Mucosa of rectum (tissue), 2 donors: Measurements from ENCODE around the gene SEC23A.
"Not testable (repeated sequence)": the region's sequence is repeated elsewhere in the genome, so short reads cannot be mapped to it uniquely, and the experiment has no call there.

ENCODE experiments used
- H3K27ac ChIP-seq, 2 donors: one replicate each; pipeline ENCODE4 v1.7.0; 2013; ENCODE audit warnings: inconsistent platforms in 2 of 2, low read depth in 2 of 2, low read length in 2 of 2
- H3K27me3 ChIP-seq, 2 donors: one replicate each; pipeline ENCODE4 v1.7.0; 2013; ENCODE audit warnings: low read length in 2 of 2; ENCODE audit not compliant: control insufficient read depth in 2 of 2, insufficient read depth in 2 of 2
- H3K36me3 ChIP-seq, 2 donors: one replicate each; pipeline ENCODE4 v1.7.0; 2013; ENCODE audit warnings: low read length in 2 of 2; ENCODE audit not compliant: control insufficient read depth in 2 of 2, insufficient read depth in 2 of 2
- H3K4me1 ChIP-seq, 2 donors: one replicate each; pipeline ENCODE4 v1.7.0; 2013; ENCODE audit warnings: low read length in 2 of 2, mild to moderate bottlenecking in 1 of 2; ENCODE audit not compliant: control insufficient read depth in 2 of 2, insufficient read depth in 2 of 2
- H3K4me3 ChIP-seq, 2 donors: one replicate each; pipeline ENCODE4 v1.7.0; 2013; ENCODE audit warnings: low read length in 2 of 2
- H3K9ac ChIP-seq, 2 donors: one replicate each; pipeline ENCODE4 v1.7.0; 2013; ENCODE audit warnings: low read length in 2 of 2, low read depth in 1 of 2, mild to moderate bottlenecking in 1 of 2
- H3K9me3 ChIP-seq, 2 donors: one replicate each; pipeline ENCODE4 v1.7.0; 2013; ENCODE audit warnings: low read length in 2 of 2; ENCODE audit not compliant: control insufficient read depth in 2 of 2
- donor health status: healthy.
- donor health status: Normal muscosa, but diverticular disease.

The SEC23A gene

GRCh38 chr14:39102969-39103957 lies at the start of gene SEC23A:
Gene SEC23A (minus strand): TSS chr14:39103235. CDS start chr14:39096118, 7,117 bp downstream.
- no peaks in the 10 kb centered on the region for H3K27me3 ChIP-seq
- no peaks in the 10 kb centered on the region for H3K9me3 ChIP-seq
- peak within 1 kb of the TSS; percentile 96 to 98 for H3K9ac ChIP-seq
- peak within 1 kb of the TSS; percentile 99 for H3K27ac ChIP-seq
- peaks cover 16 to 19% of the 10 kb centered on the region in 2 donors for H3K4me1 ChIP-seq
- H3K4me3 ChIP-seq, result peak within 1 kb of the TSS; percentile 90 to 97
- peaks cover 0 to 3% of the 10 kb centered on the region in 2 donors for H3K36me3 ChIP-seq

DNA sequence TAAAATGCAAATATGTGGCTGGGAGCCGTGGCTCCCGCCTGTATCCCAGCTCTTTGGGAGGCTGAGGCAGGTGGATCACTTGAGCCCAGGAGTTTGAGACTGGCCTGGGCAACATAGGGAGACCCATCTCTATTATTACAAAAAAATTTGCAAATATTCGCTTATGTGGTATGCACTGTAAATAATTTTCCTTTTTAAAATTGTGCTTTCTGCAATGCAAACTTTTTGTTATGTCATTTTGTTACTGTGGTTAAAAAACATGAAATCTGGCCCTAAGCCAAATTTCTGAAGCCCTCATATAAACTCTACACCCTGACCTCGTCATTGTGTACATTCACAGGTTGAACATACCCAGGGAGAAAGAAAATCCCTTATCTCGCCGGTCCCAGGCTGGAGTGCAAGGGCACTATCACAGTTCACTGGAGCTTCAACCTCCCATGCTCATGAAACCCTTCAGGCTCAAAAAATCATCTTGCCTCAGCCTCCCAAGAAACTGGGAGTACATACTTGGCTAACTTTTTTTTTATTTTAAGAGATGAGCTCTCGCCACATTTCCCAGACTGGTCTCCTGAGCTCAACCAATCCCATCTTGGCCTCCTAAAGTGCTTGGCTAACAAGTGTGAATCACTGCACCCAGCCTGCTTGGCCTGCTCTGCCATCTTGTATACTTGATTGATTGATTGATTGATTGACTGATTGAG lies 42.4 kb upstream of the SEC23A start:
- peaks cover 20% of the 10 kb centered on the region in 2 donors for H3K36me3 ChIP-seq
- no peak overlapping the region for H3K27ac ChIP-seq
- no peak overlapping the region for H3K9ac ChIP-seq
- H3K27me3 ChIP-seq, result no peaks in the 10 kb centered on the region
- no peak overlapping the region for H3K4me3 ChIP-seq
- H3K4me1 ChIP-seq, result no peaks in the 10 kb centered on the region
- no peaks in the 10 kb centered on the region for H3K9me3 ChIP-seq

- not testable (repeated sequence) for H3K4me3 ChIP-seq, H3K27me3 ChIP-seq, H3K9ac ChIP-seq, H3K36me3 ChIP-seq, H3K4me1 ChIP-seq, H3K9me3 ChIP-seq, H3K27ac ChIP-seq
These were observed 40.2 kb upstream of the SEC23A start for GRCh38 chr14:39143226-39143625.

- H3K9me3 ChIP-seq, H3K4me1 ChIP-seq, H3K27ac ChIP-seq, H3K27me3 ChIP-seq, H3K9ac ChIP-seq, H3K4me3 ChIP-seq, H3K36me3 ChIP-seq: not testable (repeated sequence)
These were observed 38.6 kb upstream of the SEC23A start for GRCh38 chr14:39141623-39142022.

DNA sequence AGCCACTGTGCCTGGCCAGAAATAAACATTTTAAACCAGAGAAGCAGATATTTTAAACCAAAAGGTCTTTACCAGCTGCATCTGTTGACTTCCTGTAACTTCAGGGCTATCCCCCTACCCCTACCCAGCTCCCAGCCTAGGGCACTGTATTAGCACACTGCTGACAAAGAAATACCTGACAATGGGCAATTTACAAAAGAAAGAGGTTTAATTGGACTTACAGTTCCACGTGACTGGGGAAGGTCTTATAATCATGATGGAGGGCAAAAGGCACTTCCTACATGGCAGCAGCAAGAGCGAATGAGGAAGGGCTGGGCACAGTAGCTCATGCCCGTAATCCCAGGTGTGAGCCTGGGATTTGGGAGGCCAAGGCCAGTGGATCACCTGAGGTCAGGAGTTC lies 37.1 kb upstream of the SEC23A start:
- H3K36me3 ChIP-seq, result peaks cover 11 to 14% of the 10 kb centered on the region in 2 donors

GRCh38 chr14:39138440-39138839 lies 35.4 kb upstream of the SEC23A start:
- H3K4me1 ChIP-seq, result no peaks in the 10 kb centered on the region
- no peak overlapping the region for H3K9ac ChIP-seq
- no peak overlapping the region for H3K27ac ChIP-seq
- H3K27me3 ChIP-seq, result no peaks in the 10 kb centered on the region
- no peaks in the 10 kb centered on the region for H3K9me3 ChIP-seq
- H3K36me3 ChIP-seq, result peaks cover 11 to 25% of the 10 kb centered on the region in 2 donors
- H3K4me3 ChIP-seq, result no peak overlapping the region

More for the DNA sequence above, 37.1 kb upstream of the SEC23A start:
- H3K9me3 ChIP-seq, result no peaks in the 10 kb centered on the region
- H3K4me3 ChIP-seq, result no peak overlapping the region
- H3K4me1 ChIP-seq, result no peaks in the 10 kb centered on the region
- H3K9ac ChIP-seq, result no peak overlapping the region
- no peaks in the 10 kb centered on the region for H3K27me3 ChIP-seq
- H3K27ac ChIP-seq, result no peak overlapping the region

DNA sequence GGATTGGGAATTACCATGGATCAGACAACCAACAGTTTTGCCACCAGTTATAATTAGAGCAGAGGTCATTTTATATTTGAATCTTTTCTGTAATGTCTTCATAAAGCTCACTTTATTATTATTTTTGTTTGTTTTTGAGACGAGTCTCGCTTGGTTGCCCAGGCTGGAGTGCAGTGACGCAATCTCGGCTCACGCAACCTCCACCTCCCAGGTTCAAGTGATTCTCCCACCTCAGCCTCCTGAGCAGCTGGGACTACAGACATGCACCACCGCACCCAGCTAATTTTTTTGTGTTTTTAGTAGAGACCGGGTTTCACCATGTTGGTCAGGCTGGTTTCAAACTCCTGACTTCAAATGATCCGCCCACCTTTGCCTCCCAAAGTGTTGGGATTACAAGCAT lies 34.8 kb upstream of the SEC23A start:
- H3K9ac ChIP-seq, H3K27me3 ChIP-seq, H3K9me3 ChIP-seq, H3K4me1 ChIP-seq, H3K4me3 ChIP-seq, H3K27ac ChIP-seq: not testable (repeated sequence)
- peaks cover 11 to 25% of the 10 kb centered on the region in 2 donors for H3K36me3 ChIP-seq

DNA sequence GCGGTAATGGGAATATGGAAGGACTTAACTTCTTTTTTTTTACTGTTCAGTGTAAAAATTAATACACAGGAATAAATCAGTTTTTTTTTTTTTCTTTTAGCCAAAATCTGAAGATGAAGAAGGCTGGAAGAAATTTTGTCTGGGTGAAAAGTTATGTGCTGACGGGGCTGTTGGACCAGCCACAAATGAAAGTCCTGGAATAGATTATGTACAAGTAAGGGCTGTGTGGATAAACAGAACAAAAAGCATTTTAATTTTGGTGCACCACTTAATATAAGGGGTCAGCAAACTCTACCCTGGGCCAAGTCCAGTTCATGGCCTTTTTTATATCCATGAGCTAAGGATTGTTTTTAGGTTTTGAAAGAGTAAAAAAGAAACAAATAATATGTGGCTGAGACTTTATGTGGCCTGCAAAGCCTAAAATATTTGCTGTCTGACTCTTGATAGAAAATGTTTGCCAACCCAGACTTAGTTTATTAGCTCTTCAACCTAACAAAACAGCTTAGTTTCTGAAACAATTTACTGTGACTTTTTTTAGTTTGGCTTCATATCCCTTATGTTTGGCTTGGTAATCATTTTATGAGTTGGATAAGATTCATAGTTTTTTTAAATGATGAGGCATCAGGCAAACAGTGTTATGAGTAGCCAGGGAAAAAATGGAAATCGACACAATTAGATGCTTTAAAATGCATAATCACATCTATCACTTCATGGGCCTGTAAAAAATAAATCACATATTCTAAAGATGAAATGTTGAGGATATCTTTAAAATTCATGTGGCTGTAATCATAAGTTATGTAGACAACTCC lies 19.5 kb upstream of the SEC23A start:
- Histone ChIP-seq H3K4me1 (no peaks in the 10 kb centered on the region), H3K9me3 (no peaks in the 10 kb centered on the region), H3K36me3 (peaks cover 14 to 37% of the 10 kb centered on the region in 2 donors), H3K27me3 (no peaks in the 10 kb centered on the region), H3K9ac (no peak overlapping the region), H3K27ac (no peak overlapping the region), H3K4me3 (no peak overlapping the region)

DNA sequence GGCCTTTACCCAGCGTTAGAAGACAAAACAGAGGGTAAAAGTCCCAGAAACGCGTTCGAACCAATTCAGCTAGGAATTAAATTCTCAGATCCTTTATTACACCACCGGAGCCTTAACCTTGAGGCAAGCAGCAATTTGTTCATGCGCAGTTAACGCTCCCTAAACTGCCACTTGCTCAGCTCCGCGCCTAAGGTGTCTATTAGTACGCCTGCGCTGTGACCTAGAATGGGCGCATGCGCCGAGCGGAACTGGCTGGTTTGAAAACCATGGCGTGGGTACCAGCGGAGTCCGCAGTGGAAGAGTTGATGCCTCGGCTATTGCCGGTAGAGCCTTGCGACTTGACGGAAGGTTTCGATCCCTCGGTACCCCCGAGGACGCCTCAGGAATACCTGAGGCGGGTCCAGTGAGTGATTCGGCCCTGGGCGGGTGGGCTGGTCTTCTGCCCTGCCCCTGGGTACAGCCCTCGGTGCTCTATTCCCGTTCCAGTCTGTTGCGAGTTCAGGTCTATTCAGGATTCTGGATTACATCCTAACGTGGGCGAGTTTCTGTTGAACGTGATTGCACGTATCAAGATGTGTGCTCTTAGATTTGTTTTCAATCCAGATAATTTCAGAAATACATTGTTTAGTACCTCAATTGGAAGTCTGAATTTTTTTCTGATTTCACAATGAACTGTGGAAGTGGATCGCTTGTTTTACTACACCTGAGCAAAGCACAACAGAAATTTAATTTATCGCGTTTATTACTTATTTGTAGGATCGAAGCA lies 11.2 kb upstream of the SEC23A start, which contains the start of gene GEMIN2:
GEMIN2 (plus strand) TSS at position 251 of the 766 bp plus-strand sequence; CDS start at position 267, 16 bp downstream.
- H3K27ac ChIP-seq, result peak within 1 kb of the TSS; percentile 78 to 81
- peak within 1 kb of the TSS; percentile 88 to 95 for H3K4me3 ChIP-seq
- H3K9ac ChIP-seq, result peak within 1 kb of the TSS; percentile 82 to 91
- H3K36me3 ChIP-seq, result peaks cover 4 to 12% of the 10 kb centered on the region in 2 donors
- H3K27me3 ChIP-seq, result no peaks in the 10 kb centered on the region
- H3K4me1 ChIP-seq, result peaks cover 8 to 10% of the 10 kb centered on the region in 2 donors
- no peaks in the 10 kb centered on the region for H3K9me3 ChIP-seq
